ENCODE data around the gene IFNB1. TPM values are rescaled to one million over a fixed set of nuclear protein-coding genes. Genes with fewer than 3 reads are reported as not detected.

The IFNB1 gene
- total RNA-seq, 2 donors from 2014 or later, result not detected

DNA sequence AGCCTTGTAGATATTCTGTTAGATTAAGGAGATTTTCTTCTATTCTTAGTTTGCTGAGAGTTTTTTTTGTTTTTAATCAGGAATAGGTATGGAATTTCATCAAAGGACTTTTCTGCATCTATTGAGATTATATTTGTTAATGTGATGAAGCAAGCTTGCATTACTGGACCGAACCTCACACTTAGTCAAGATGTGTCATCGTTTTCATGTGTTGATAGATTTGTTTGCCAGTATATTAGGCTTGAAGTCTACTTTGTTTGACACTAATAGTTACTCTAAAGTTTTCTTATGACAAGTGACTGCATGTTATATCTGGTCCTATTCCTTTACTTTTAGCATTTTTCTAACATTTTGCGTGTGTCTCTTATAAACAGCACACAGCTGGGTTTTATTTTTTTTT, 33.9 kb downstream of the IFNB1 start:
- H3K4me3 Mint-ChIP-seq, result no peak overlapping the region
- peaks cover 7% of the 10 kb centered on the region for H3K4me1 Mint-ChIP-seq
- Histone ChIP-seq H3K36me3 (ENCODE audit: control insufficient read depth, insufficient read depth, low read length) (no peaks in the 10 kb centered on the region), H3K27me3 (ENCODE audit: control insufficient read depth, insufficient read depth, low read length, poor library complexity, severe bottlenecking) (no peaks in the 10 kb centered on the region), H3K4me3 (ENCODE audit: low read length) (no peak overlapping the region), H3K9me3 (ENCODE audit: control insufficient read depth, low read length) (no peaks in the 10 kb centered on the region), H3K4me1 (ENCODE audit: control insufficient read depth, insufficient read depth, low read length) (no peaks in the 10 kb centered on the region), H3K27ac (ENCODE audit: low read depth, low read length) (no peak overlapping the region), H3K9ac (ENCODE audit: extremely low read depth, low read length, poor library complexity, severe bottlenecking) (no peak overlapping the region)
- H3K36me3 Mint-ChIP-seq (ENCODE audit: low read depth), result no peaks in the 10 kb centered on the region
- no peaks in the 10 kb centered on the region for H3K9me3 Mint-ChIP-seq
- DNase-seq, result no peak
- H3K27ac Mint-ChIP-seq, result no peak overlapping the region
- TF ChIP-seq, protein P1, sequence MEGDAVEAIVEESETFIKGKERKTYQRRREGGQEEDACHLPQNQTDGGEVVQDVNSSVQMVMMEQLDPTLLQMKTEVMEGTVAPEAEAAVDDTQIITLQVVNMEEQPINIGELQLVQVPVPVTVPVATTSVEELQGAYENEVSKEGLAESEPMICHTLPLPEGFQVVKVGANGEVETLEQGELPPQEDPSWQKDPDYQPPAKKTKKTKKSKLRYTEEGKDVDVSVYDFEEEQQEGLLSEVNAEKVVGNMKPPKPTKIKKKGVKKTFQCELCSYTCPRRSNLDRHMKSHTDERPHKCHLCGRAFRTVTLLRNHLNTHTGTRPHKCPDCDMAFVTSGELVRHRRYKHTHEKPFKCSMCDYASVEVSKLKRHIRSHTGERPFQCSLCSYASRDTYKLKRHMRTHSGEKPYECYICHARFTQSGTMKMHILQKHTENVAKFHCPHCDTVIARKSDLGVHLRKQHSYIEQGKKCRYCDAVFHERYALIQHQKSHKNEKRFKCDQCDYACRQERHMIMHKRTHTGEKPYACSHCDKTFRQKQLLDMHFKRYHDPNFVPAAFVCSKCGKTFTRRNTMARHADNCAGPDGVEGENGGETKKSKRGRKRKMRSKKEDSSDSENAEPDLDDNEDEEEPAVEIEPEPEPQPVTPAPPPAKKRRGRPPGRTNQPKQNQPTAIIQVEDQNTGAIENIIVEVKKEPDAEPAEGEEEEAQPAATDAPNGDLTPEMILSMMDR (conservative IDR thresholded peaks at IDR 0.05), result no peak
- WGBS, 2 experiments (ENCODE audit: insufficient coverage in 1 of 2, insufficient read length in 1 of 2), result 92 to 100% methylated on average over 3 of the region's 3 CpGs
- H3K27me3 Mint-ChIP-seq (ENCODE audit: insufficient read depth), result no peaks in the 10 kb centered on the region

DNA sequence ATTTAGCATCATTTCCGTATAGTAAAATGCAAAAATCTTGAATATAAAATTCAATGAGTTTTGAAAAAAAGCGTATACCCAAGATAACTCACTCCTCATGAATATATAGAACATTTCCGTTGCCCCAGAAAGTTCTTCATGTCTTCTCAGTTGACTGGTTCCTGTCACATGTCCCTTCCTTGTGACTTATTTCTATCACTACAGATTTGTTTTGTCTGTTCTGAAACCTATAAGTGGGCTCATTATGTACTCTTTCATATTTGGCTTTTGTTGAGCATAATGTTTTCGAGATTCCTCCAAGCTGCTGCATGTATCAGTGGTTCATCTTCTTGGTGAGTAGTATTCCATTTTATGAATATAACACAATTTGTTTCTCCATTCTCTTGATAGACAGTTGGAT, 35.3 kb downstream of the IFNB1 start:
- DNase-seq, result no peak
- no peaks in the 10 kb centered on the region for H3K9me3 ChIP-seq (ENCODE audit: control insufficient read depth, low read length)
- TF ChIP-seq, protein P1 (conservative IDR thresholded peaks at IDR 0.05), result no peak
- Mint-ChIP-seq H3K4me3 (no peak overlapping the region), H3K4me1 (peaks cover 6% of the 10 kb centered on the region), H3K36me3 (ENCODE audit: low read depth) (no peaks in the 10 kb centered on the region), H3K27ac (no peak overlapping the region), H3K9me3 (no peaks in the 10 kb centered on the region), H3K27me3 (ENCODE audit: insufficient read depth) (no peaks in the 10 kb centered on the region)
- H3K4me3 ChIP-seq (ENCODE audit: low read length), result no peak overlapping the region
- 93 to 100% methylated on average over 2 to 4 of the region's 4 CpGs for WGBS, 2 experiments (ENCODE audit: insufficient coverage in 1 of 2, insufficient read length in 1 of 2)
- H3K4me1 ChIP-seq (ENCODE audit: control insufficient read depth, insufficient read depth, low read length), result no peaks in the 10 kb centered on the region
- H3K9ac ChIP-seq (ENCODE audit: extremely low read depth, low read length, poor library complexity, severe bottlenecking), result no peak overlapping the region
- H3K27me3 ChIP-seq (ENCODE audit: control insufficient read depth, insufficient read depth, low read length, poor library complexity, severe bottlenecking), result no peaks in the 10 kb centered on the region
- H3K36me3 ChIP-seq (ENCODE audit: control insufficient read depth, insufficient read depth, low read length), result no peaks in the 10 kb centered on the region
- H3K27ac ChIP-seq (ENCODE audit: low read depth, low read length), result no peak overlapping the region

DNA sequence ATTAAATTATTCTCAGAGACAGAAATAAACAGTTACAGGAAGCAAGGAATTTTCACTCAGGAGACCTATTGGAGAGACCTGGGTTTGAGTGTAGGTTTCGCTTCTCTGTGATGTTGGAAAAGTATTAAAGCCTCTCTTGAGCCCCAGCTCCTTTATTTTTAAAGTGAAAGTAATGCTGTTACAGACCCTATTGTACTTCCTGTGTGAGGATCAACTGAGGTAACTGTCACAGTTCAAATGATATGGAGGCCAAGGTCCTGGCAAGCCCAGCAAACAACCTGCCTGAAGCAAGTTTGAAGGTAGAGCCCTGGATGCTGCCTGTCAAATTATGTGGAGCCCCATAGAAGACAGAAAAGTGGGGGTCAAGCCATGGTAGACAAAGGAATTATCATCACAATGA, 38.4 kb downstream of the IFNB1 start:
- Mint-ChIP-seq H3K27ac (no peak overlapping the region), H3K4me3 (no peak overlapping the region), H3K9me3 (no peaks in the 10 kb centered on the region), H3K4me1 (peaks cover 6% of the 10 kb centered on the region), H3K36me3 (ENCODE audit: low read depth) (no peaks in the 10 kb centered on the region), H3K27me3 (ENCODE audit: insufficient read depth) (no peaks in the 10 kb centered on the region)
- Histone ChIP-seq H3K4me1 (ENCODE audit: control insufficient read depth, insufficient read depth, low read length) (peaks cover 3% of the 10 kb centered on the region), H3K9ac (ENCODE audit: extremely low read depth, low read length, poor library complexity, severe bottlenecking) (no peak overlapping the region), H3K36me3 (ENCODE audit: control insufficient read depth, insufficient read depth, low read length) (no peaks in the 10 kb centered on the region), H3K4me3 (ENCODE audit: low read length) (no peak overlapping the region), H3K27me3 (ENCODE audit: control insufficient read depth, insufficient read depth, low read length, poor library complexity, severe bottlenecking) (no peaks in the 10 kb centered on the region), H3K27ac (ENCODE audit: low read depth, low read length) (no peak overlapping the region), H3K9me3 (ENCODE audit: control insufficient read depth, low read length) (no peaks in the 10 kb centered on the region)
- TF ChIP-seq, protein P1 (conservative IDR thresholded peaks at IDR 0.05), result no peak
- no peak for DNase-seq
- WGBS, 2 experiments (ENCODE audit: insufficient coverage in 1 of 2, insufficient read length in 1 of 2), result 86 to 100% methylated on average over 1 of the region's 1 CpG

Data from endodermal cell (in vitro differentiated cells).